Measurements from ENCODE around the gene HSD3B2.

GRCh38 chr1:119420638-119421037 is 5.7 kb downstream of the HSD3B2 start:
- TF ChIP-seq CTCF (conservative IDR thresholded peaks at IDR 0.05 in 1 of 2, IDR thresholded peaks at IDR 0.05 in 1 of 2; ENCODE audit: extremely low read depth in 1 of 2, insufficient read depth in 1 of 2, low read depth in 1 of 2, low read length in 2 of 2) (peak in 1 of 2 donors; percentile 16), EZH2 (IDR thresholded peaks at IDR 0.05; ENCODE audit: borderline replicate concordance, low read length) (no peak)

Measured in mammary epithelial cell (primary cell).